Lung (tissue), 12 donors: ENCODE measurements around the gene HOXA4. TPM values are rescaled to one million over a fixed set of nuclear protein-coding genes. Genes with fewer than 3 reads are reported as not detected.

Experiments
- ATAC-seq: fragments of 200-7000 bp; cut with Tn5 transposase; one replicate; pipeline ENCODE4 v1.9.1; 2020; ENCODE audit warnings: moderate number of reproducible peaks; ENCODE audit not compliant: insufficient read depth, low FRiP score
- DNase-seq, 3 donors: peaks; one replicate each; pipeline ENCODE4 v3.0.0-alpha.2; 2013 to 2017
- H3K27ac ChIP-seq, 2 donors: one replicate each; pipeline ENCODE4 v1.5.1; 2013; ENCODE audit warnings: mild to moderate bottlenecking in 2 of 2, moderate library complexity in 2 of 2, control low read depth in 1 of 2, inconsistent platforms in 1 of 2, low read depth in 1 of 2, low read length in 1 of 2
- H3K27me3 ChIP-seq, 3 donors: one replicate each; pipeline ENCODE4 v1.5.1; 2013; ENCODE audit warnings: low read length in 2 of 3; ENCODE audit not compliant: control insufficient read depth in 3 of 3, insufficient read depth in 3 of 3
- H3K36me3 ChIP-seq, 4 donors: one replicate each; pipeline ENCODE4 v1.5.1; 2013; ENCODE audit warnings: low read length in 4 of 4, mild to moderate bottlenecking in 1 of 4, moderate library complexity in 1 of 4; ENCODE audit not compliant: control insufficient read depth in 4 of 4, insufficient read depth in 4 of 4
- H3K4me1 ChIP-seq, 5 donors: one replicate each; pipeline ENCODE4 v1.5.1; 2013; ENCODE audit warnings: low read length in 5 of 5, mild to moderate bottlenecking in 2 of 5, moderate library complexity in 1 of 5; ENCODE audit not compliant: control insufficient read depth in 5 of 5, insufficient read depth in 5 of 5
- H3K4me3 ChIP-seq: one replicate; pipeline ENCODE4 v1.5.1; 2013; ENCODE audit warnings: mild to moderate bottlenecking, control low read depth, moderate library complexity
- H3K9ac ChIP-seq, 2 donors: one replicate each; pipeline ENCODE4 v1.5.1; 2013; ENCODE audit warnings: low read length in 2 of 2, control low read depth in 1 of 2; ENCODE audit not compliant: insufficient read depth in 1 of 2
- H3K9me3 ChIP-seq, 4 donors: one replicate each; pipeline ENCODE4 v1.5.1; 2013; ENCODE audit warnings: low read length in 3 of 4, mild to moderate bottlenecking in 1 of 4, moderate library complexity in 1 of 4; ENCODE audit not compliant: control insufficient read depth in 4 of 4, insufficient read depth in 3 of 4
- WGBS, 2 donors: extraction: QIAGEN DNeasy Blood & Tissue Kit; methylation state at CpG; one replicate each; pipeline ENCODE4 v1.1.7; 2013; 5-methylcytosine and 5-hydroxymethylcytosine counted together
- polyA plus RNA-seq, 2 donors: library from polyadenylated mRNA; stranded (reverse); fragments of 200-250 nt; gene quantifications; one replicate each; pipeline ENCODE4 v1.2.1, GENCODE V29; 2013
- total RNA-seq, 2 donors: library from RNA; depleted of rRNA in 1 of 2; stranded (reverse); fragments of >200 nt in 1 of 2; gene quantifications; one replicate each; pipeline ENCODE4 v1.2.1, GENCODE V29; 2014 to 2021
- TF ChIP-seq, protein P1 (sequence below): IDR thresholded peaks from 2 replicates; pipeline ENCODE4 v1.5.1; 2012; ENCODE audit warnings: mild to moderate bottlenecking; ENCODE audit errors: control extremely low read depth, extremely low read depth
- donor health status: control.
- donor health status: control.
- donor health status: Bipolar disorder and iron deficiency.
- donor health status: healthy.
- donor health status: DM: yes; HTN: yes; CAD: no.

Gene HOXA4
- total and polyA plus RNA-seq, 4 donors = 2.7 to 6.0 (median 4.1) TPM

DNA sequence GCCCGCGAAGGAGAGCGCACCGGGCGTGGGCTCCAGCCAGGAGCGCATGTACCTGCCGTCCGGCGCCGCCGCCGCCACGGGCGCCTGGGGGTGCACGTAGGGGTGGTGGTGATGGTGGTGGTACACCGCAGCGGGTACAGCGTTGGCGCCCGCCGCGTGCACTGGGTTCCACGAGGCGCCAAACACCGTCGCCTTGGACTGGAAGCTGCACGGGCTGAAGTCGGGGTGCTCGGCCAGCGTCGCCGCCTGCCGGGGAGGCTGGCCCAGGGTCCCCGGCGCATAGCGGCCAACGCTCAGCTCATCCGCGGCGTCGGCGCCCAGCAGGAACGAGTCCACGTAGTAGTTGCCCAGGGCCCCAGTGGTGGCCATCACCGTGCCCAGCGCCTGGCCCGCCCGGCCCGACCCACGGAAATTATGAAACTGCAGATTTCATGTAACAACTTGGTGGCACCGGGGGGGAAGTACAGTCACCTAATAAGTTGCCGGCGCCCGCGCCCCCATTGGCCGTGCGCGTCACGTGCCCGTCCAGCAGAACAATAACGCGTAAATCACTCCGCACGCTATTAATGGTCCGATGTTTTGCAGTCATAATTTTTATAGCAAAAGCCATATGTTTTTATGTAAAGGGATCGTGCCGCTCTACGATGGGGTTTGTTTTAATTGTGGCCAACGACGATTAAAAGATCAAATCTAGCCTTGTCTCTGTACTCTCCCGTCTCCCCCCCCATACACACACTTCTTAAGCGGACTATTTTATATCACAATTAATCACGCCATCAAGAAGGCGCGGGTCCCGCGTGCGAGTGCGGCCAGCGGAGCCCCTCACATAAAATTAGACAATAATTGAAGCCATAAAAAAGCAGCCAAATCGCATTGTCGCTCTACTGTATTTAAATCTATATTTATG lies 34.8 kb upstream of the HOXA4 start, which contains the start of gene HOXA9:
TSS of gene HOXA9 (minus strand) at position 449 of the 907 bp plus-strand sequence. CDS start at position 369, 80 bp downstream.
- ATAC-seq (no peak), DNase-seq (peak; percentile 64 to 73 (median 69))
- peaks cover 0 to 21% (median 7%) of the 10 kb centered on the region in 5 donors for H3K4me1 ChIP-seq
- H3K4me3 ChIP-seq = peak within 1 kb of the TSS; percentile 36
- H3K36me3 ChIP-seq = no peaks in the 10 kb centered on the region
- peak within 1 kb of the TSS in 1 of 2 donors; percentile 43 for H3K27ac ChIP-seq
- TF ChIP-seq, protein P1, sequence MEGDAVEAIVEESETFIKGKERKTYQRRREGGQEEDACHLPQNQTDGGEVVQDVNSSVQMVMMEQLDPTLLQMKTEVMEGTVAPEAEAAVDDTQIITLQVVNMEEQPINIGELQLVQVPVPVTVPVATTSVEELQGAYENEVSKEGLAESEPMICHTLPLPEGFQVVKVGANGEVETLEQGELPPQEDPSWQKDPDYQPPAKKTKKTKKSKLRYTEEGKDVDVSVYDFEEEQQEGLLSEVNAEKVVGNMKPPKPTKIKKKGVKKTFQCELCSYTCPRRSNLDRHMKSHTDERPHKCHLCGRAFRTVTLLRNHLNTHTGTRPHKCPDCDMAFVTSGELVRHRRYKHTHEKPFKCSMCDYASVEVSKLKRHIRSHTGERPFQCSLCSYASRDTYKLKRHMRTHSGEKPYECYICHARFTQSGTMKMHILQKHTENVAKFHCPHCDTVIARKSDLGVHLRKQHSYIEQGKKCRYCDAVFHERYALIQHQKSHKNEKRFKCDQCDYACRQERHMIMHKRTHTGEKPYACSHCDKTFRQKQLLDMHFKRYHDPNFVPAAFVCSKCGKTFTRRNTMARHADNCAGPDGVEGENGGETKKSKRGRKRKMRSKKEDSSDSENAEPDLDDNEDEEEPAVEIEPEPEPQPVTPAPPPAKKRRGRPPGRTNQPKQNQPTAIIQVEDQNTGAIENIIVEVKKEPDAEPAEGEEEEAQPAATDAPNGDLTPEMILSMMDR = no peak
- 2 to 6% methylated on average over 75 to 82 of the region's 82 CpGs for WGBS, 2 donors
- H3K27me3 ChIP-seq = peaks cover 8 to 93% (median 79%) of the 10 kb centered on the region in 3 donors
- H3K9ac ChIP-seq = no peak within 1 kb of the TSS
- H3K9me3 ChIP-seq = peaks cover 0 to 1% (median 0%) of the 10 kb centered on the region in 4 donors

DNA sequence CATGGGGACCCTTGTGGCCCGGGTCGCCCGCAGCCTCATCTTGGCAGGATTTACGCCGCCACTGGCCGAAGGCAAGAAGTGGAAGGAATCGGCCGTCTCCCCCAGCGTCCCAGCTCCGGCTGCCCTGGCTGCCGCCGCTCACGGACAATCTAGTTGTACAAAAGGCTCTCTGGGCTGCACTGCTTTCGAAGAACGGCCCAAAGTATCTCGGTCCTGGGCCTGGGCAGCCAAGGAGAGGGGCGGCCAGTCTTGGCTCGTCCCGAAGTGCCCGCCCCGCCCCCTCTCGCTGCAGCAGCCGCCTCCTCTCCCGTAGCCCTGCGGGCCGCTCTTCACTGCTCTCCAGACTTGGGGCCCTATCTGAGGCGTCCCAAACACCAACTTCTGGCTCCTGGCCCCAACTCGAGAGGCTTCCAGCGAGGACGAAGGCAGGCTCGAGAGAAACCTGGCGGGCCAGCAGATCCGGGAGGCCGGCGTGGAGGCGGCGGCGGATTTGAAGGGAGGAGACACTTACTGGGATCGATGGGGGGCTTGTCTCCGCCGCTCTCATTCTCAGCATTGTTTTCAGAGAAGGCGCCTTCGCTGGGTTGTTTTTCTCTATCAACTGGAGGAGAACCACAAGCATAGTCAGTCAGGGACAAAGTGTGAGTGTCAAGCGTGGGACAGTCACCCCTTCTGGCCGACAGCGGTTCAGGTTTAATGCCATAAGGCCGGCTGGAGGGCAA lies 34.0 kb upstream of the HOXA4 start:
- Histone ChIP-seq H3K4me3 (peak overlapping the region; percentile 36), H3K27ac (no peak overlapping the region), H3K36me3 (no peaks in the 10 kb centered on the region), H3K27me3 (peaks cover 3 to 93% (median 81%) of the 10 kb centered on the region in 3 donors), H3K9me3 (peaks cover 0 to 1% (median 0%) of the 10 kb centered on the region in 4 donors), H3K4me1 (peaks cover 0 to 21% (median 5%) of the 10 kb centered on the region in 5 donors), H3K9ac (no peak overlapping the region)
- 7 to 14% methylated on average over 47 of the region's 47 CpGs for WGBS, 2 donors
- peak in 2 of 3 donors; percentile 35 to 41 for DNase-seq
- no peak for ATAC-seq
- TF ChIP-seq, protein P1 = no peak

DNA sequence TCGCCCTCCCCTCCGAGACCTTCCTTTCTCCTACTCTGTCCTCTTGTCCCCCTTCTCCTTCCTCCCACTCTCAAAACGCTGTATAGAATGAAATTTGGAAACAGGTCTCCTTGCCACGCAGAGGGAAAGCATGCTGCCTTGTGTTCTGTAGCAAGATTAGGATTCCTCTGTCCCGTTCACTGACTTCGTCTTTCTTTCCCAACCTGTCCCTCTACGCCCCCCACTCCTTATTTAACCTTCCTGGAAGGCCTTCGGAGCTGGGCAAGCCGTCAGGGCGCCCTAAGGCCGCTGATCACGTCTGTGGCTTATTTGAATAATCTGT lies 33.4 kb upstream of the HOXA4 start:
- ATAC-seq = no peak
- Histone ChIP-seq H3K4me3 (no peak overlapping the region), H3K27me3 (peaks cover 3 to 95% (median 80%) of the 10 kb centered on the region in 3 donors), H3K4me1 (peaks cover 0 to 21% (median 3%) of the 10 kb centered on the region in 5 donors), H3K9me3 (peaks cover 0 to 1% (median 0%) of the 10 kb centered on the region in 4 donors), H3K27ac (no peak overlapping the region), H3K36me3 (no peaks in the 10 kb centered on the region), H3K9ac (no peak overlapping the region)
- 30 to 40% methylated on average over 12 of the region's 12 CpGs for WGBS, 2 donors
- no peak for DNase-seq
- TF ChIP-seq, protein P1 = no peak
